Gastroesophageal sphincter (tissue), 3 donors: Measurements from ENCODE around the gene SORCS1.

Source experiments
- EP300 ChIP-seq: sonication (generic); formaldehyde crosslinking; IDR thresholded peaks from one replicate; pipeline ENCODE4 v1.6.1; 2017; ENCODE audit warnings: antibody characterized with exemption, mild to moderate bottlenecking
- POLR2A ChIP-seq, 2 donors: fragments of 450-650 bp; IDR thresholded peaks; one replicate each; pipeline ENCODE4 v1.6.1; 2017; ENCODE audit warnings: antibody characterized with exemption in 2 of 2, mild to moderate bottlenecking in 2 of 2, moderate library complexity in 1 of 2
- TF ChIP-seq, protein P1 (sequence below), 4 experiments: fragments of 200-600 bp in 2 of 4; fragments of 450-650 bp in 2 of 4; sonication (generic) in 1 of 4; IDR thresholded peaks; one replicate each; pipeline ENCODE4 v1.5.1; 2017 to 2019; ENCODE audit warnings: antibody characterized with exemption in 4 of 4, mild to moderate bottlenecking in 2 of 4, moderate library complexity in 2 of 4

DNA sequence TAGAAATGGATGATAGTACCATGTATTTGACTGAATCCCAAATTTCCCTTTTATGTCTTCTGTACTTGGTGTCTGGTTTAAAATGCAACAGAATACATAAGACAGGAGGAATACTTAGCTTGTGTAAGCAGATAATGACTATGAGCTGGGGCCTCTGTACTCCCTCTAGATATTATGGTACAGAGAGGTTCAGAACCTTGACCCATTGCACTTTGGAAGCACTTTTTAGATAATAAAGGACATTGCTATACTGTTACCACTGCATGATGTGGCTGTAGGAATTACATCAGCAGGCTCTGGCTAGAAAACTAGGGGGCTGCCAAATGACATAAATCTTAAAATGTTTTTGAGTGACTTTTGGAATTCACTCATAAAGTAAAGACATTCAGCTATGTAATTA lies 526.6 kb downstream of the SORCS1 start:
- TF ChIP-seq, protein P1, sequence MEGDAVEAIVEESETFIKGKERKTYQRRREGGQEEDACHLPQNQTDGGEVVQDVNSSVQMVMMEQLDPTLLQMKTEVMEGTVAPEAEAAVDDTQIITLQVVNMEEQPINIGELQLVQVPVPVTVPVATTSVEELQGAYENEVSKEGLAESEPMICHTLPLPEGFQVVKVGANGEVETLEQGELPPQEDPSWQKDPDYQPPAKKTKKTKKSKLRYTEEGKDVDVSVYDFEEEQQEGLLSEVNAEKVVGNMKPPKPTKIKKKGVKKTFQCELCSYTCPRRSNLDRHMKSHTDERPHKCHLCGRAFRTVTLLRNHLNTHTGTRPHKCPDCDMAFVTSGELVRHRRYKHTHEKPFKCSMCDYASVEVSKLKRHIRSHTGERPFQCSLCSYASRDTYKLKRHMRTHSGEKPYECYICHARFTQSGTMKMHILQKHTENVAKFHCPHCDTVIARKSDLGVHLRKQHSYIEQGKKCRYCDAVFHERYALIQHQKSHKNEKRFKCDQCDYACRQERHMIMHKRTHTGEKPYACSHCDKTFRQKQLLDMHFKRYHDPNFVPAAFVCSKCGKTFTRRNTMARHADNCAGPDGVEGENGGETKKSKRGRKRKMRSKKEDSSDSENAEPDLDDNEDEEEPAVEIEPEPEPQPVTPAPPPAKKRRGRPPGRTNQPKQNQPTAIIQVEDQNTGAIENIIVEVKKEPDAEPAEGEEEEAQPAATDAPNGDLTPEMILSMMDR (IDR thresholded peaks at IDR 0.05), result no peak
- TF ChIP-seq EP300 (no peak), POLR2A (IDR thresholded peaks at IDR 0.05) (no peak)
